ENCODE data around the gene KIAA1217. TPM values are rescaled to one million over a fixed set of nuclear protein-coding genes. Genes with fewer than 3 reads are reported as not detected.

KIAA1217 gene
- total and polyA plus RNA-seq, 5 donors = 14.6 to 43.6 (median 31.3) TPM

DNA sequence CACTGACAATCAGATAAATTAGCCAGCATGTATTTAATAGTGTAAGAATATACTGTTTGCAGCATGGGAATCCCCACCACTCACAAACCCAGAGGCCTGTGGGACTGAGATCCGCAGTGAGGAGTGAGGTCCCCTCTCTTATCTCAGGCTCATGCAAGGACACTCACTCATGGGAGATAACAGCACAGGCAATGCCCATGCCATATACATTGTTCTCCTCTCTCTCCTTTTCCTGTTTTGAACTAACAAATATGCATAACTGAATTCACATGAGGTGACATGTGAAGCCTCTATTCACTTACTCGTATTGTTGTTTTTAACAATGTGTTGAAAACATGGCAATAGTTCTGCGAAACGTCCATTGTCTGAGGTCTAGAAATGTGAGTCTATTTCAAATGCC is 284.2 kb downstream of the KIAA1217 start:
- DNase-seq (no peak), ATAC-seq (no peak)
- H3K9me3 ChIP-seq (ENCODE audit: control insufficient read depth, low read length) = no peaks in the 10 kb centered on the region
- H3K4me3 ChIP-seq (ENCODE audit: low read length) = no peak overlapping the region
- intact Hi-C loops (cut with DNase I) = no loop called here
- no peak overlapping the region for H3K27ac ChIP-seq (ENCODE audit: low read length)
- 57% methylated on average over 4 of the region's 4 CpGs for WGBS
- no peaks in the 10 kb centered on the region for H3K4me1 ChIP-seq (ENCODE audit: control insufficient read depth, insufficient read depth, low read length)
- no peaks in the 10 kb centered on the region for H3K27me3 ChIP-seq (ENCODE audit: control insufficient read depth, insufficient read depth)

DNA sequence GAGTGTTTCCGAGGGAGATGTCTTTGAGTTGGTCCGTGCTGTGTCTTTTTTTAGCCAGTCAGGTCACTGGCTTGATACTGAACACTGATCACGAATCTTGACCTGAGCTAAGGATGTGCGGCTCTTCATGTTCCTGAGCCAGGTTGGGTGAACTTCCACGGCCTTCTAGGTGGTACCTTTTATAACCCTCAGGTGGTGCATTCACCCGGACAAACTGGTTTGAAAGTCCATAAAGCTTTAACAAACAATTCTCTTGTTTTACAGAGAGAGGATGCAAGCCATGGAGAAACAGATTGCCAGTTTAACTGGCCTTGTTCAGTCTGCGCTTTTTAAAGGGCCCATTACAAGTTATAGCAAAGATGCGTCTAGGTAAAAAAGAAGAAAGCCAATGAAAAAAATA is 285.3 kb downstream of the KIAA1217 start:
- no peaks in the 10 kb centered on the region for H3K4me1 ChIP-seq (ENCODE audit: control insufficient read depth, insufficient read depth, low read length)
- no peak overlapping the region for H3K4me3 ChIP-seq (ENCODE audit: low read length)
- no peaks in the 10 kb centered on the region for H3K9me3 ChIP-seq (ENCODE audit: control insufficient read depth, low read length)
- no peak overlapping the region for H3K27ac ChIP-seq (ENCODE audit: low read length)
- WGBS = 93% methylated on average over 8 of the region's 8 CpGs
- DNase-seq (no peak), ATAC-seq (peak in 1 of 2 donors; percentile 29)
- no peaks in the 10 kb centered on the region for H3K27me3 ChIP-seq (ENCODE audit: control insufficient read depth, insufficient read depth)
- intact Hi-C loops (cut with DNase I) = no loop called here

DNA sequence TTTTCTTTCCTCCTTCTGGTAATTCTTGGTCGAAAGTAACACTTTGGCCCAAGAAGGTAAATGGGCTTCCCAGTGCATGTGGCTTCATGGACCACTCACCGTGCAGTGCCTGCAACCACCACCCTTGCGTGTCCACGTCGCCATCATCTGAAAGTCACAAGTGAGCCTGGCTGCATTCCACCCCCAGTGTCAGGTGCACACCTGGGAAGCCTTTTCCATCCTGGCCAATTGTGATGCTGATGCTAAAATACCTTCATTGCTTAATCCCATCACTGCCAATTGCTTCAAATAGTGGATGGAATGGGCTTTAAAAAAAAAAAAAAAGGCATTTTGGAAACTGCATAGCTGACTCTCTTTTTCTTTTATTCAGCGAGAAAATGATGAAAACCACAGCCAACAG is 285.8 kb downstream of the KIAA1217 start:
- no peak overlapping the region for H3K27ac ChIP-seq (ENCODE audit: low read length)
- 95% methylated on average over 6 of the region's 6 CpGs for WGBS
- H3K27me3 ChIP-seq (ENCODE audit: control insufficient read depth, insufficient read depth) = no peaks in the 10 kb centered on the region
- no peaks in the 10 kb centered on the region for H3K9me3 ChIP-seq (ENCODE audit: control insufficient read depth, low read length)
- ATAC-seq (no peak), DNase-seq (no peak)
- no peak overlapping the region for H3K4me3 ChIP-seq (ENCODE audit: low read length)
- H3K4me1 ChIP-seq (ENCODE audit: control insufficient read depth, insufficient read depth, low read length) = no peaks in the 10 kb centered on the region
- intact Hi-C loops (cut with DNase I) = no loop called here

DNA sequence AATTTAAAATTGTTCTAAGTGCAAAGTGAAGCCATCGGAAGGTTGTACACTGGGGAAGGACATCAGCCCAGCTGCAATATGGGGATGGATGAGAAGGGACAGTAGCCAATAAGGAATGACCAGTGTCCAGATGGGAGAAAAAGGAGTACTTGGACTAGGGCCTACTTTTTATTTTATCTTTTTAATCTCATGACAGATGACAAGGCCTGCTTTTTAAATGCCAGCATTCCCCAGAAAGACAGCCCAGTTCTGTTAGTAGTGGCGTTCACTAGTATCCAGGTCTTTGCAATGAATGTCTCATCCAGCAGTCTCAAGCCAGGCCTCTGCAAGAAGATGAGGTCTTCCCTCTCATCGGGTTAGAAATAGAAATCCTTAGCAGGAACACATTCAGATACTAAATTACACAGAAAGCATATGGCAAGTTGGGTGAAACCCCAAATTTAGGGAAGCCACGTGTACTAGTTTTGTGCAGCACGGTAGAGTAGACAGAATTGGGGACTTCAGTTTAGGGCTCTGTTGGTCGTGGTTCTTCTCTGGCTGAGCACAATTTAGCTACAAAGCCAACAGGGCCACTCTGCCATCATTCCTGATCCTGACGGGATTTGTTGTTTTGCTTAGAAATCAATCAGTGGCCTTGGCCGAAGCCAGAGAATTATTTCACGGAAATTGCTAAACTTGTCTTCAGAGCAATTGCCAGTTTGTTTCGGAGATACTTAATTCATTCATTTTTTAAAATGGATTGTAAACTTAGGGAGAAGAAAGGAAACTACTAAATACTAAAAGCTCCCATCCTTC is 286.9 kb downstream of the KIAA1217 start:
- H3K4me3 ChIP-seq (ENCODE audit: low read length) = no peak overlapping the region
- H3K27me3 ChIP-seq (ENCODE audit: control insufficient read depth, insufficient read depth) = no peaks in the 10 kb centered on the region
- ATAC-seq = no peak
- no peaks in the 10 kb centered on the region for H3K9me3 ChIP-seq (ENCODE audit: control insufficient read depth, low read length)
- DNase-seq = no peak
- no peak overlapping the region for H3K27ac ChIP-seq (ENCODE audit: low read length)
- no peaks in the 10 kb centered on the region for H3K4me1 ChIP-seq (ENCODE audit: control insufficient read depth, insufficient read depth, low read length)
- intact Hi-C loops (cut with DNase I) = no loop called here
- 75% methylated on average over 10 of the region's 10 CpGs for WGBS

DNA sequence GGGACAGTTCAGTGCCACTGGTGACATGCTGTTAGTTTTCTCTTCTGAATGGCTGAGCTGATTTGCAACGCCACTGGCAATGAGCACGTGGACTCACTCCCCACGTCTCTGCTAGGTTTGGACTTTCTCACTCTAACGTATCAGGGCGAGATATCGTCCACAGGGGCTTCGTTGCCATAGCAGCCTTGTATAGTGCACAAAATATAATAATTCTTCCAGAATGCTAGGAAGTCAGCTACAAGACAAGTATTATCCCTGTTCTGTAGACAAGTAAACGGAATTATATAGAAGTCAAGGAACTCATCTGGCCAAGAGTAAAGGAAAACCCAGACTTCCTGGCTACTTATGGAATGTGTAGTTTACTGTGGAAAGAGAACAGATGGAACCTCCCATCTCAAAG is 288.0 kb downstream of the KIAA1217 start:
- WGBS = 58% methylated on average over 8 of the region's 8 CpGs
- H3K9me3 ChIP-seq (ENCODE audit: control insufficient read depth, low read length) = no peaks in the 10 kb centered on the region
- no peak overlapping the region for H3K4me3 ChIP-seq (ENCODE audit: low read length)
- intact Hi-C loops (cut with DNase I) = no loop called here
- DNase-seq = no peak
- no peak for ATAC-seq
- H3K27ac ChIP-seq (ENCODE audit: low read length) = no peak overlapping the region
- no peaks in the 10 kb centered on the region for H3K27me3 ChIP-seq (ENCODE audit: control insufficient read depth, insufficient read depth)
- no peaks in the 10 kb centered on the region for H3K4me1 ChIP-seq (ENCODE audit: control insufficient read depth, insufficient read depth, low read length)

DNA sequence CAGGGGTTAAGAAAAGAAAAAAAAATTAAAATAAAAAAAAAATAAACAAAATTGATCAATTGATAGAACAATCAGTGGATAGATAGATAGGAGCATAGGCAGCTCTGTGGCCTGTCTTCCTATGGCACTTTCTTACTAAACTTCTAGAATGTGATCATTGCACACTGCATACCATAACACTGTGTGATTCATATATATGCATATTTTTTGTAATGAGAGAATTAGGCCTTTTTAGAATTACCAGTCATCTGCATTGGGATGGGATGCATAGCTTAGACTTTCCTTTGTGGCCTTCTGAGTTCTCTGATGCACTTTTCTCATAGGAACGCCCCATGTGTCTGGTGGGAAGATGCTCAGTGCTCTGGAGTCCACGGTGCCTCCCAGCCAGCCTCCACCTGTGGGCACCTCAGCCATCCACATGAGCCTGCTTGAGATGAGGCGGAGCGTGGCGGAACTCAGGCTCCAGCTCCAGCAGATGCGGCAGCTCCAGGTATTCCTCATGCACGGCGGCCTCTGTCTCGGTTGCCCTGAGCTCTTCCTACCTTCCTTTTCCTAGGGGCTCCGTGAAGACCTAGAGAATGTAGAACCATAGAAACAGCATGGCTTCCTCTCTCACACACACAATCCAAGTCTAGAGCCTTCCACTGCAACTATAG is 292.2 kb downstream of the KIAA1217 start:
- Histone ChIP-seq H3K27ac (ENCODE audit: low read length) (no peak overlapping the region), H3K9me3 (ENCODE audit: control insufficient read depth, low read length) (no peaks in the 10 kb centered on the region), H3K4me3 (ENCODE audit: low read length) (no peak overlapping the region), H3K4me1 (ENCODE audit: control insufficient read depth, insufficient read depth, low read length) (no peaks in the 10 kb centered on the region), H3K27me3 (ENCODE audit: control insufficient read depth, insufficient read depth) (no peaks in the 10 kb centered on the region)
- ATAC-seq (no peak), DNase-seq (no peak)
- WGBS = 94% methylated on average over 10 of the region's 10 CpGs
- intact Hi-C loops (cut with DNase I) = no loop called here

DNA sequence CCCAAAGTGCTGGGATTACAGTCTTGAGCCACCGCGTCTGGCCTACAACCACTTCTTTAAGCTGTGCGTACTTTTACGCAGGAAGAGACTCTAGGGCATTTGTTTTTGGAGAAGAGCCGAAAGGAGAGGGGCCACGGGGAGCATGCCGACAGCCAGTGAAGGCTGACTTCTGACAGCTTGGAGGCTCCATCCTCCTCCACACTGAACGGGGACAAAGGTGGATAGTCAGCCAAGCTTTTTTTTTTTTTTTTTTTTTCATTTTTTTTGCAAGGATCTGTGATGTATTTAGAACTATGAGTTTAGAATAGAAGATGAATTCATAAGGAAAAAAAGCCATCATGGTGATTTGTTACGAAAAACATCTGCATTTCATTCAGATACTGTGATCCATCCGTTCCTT is 293.1 kb downstream of the KIAA1217 start:
- H3K9me3 ChIP-seq (ENCODE audit: control insufficient read depth, low read length) = no peaks in the 10 kb centered on the region
- ATAC-seq (no peak), DNase-seq (no peak)
- no peaks in the 10 kb centered on the region for H3K4me1 ChIP-seq (ENCODE audit: control insufficient read depth, insufficient read depth, low read length)
- H3K27me3 ChIP-seq (ENCODE audit: control insufficient read depth, insufficient read depth) = no peaks in the 10 kb centered on the region
- intact Hi-C loops (cut with DNase I) = no loop called here
- no peak overlapping the region for H3K27ac ChIP-seq (ENCODE audit: low read length)
- H3K4me3 ChIP-seq (ENCODE audit: low read length) = no peak overlapping the region
- 87% methylated on average over 10 of the region's 10 CpGs for WGBS

DNA sequence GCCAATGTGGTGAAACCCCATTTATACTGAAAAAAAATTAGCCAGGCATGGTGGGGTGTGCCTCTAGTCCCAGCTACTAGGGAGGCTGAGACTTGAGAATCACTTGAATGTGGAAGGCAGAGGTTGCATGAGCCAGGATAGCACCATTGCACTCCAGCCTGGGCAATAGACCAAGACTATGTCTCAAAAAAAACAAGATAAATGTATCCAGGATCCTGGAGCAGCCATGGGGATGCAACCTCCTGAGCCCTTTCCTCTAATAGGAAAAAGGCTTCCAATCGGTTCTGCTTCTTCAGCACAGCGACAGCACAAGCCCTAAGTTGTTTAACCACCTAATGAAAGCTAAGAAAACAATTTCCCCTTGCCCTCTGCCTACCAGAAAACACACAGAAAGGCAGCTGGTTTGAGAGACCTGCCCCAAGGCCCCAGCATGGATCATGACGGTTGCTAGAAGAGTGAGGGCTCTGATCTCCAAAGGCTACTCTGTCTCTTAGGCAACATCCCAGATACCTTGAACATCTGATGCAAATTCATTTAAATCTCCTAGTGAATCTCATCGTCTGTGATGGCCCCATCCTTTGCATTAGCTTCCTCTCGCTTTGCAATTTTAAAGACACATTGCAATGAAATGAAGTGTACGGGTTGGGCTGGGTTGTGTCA is 294.0 kb downstream of the KIAA1217 start:
- 75% methylated on average over 6 of the region's 6 CpGs for WGBS
- ATAC-seq (no peak), DNase-seq (no peak)
- H3K27ac ChIP-seq (ENCODE audit: low read length) = no peak overlapping the region
- no peaks in the 10 kb centered on the region for H3K9me3 ChIP-seq (ENCODE audit: control insufficient read depth, low read length)
- no peaks in the 10 kb centered on the region for H3K27me3 ChIP-seq (ENCODE audit: control insufficient read depth, insufficient read depth)
- intact Hi-C loops (cut with DNase I) = no loop called here
- no peaks in the 10 kb centered on the region for H3K4me1 ChIP-seq (ENCODE audit: control insufficient read depth, insufficient read depth, low read length)
- H3K4me3 ChIP-seq (ENCODE audit: low read length) = no peak overlapping the region

DNA sequence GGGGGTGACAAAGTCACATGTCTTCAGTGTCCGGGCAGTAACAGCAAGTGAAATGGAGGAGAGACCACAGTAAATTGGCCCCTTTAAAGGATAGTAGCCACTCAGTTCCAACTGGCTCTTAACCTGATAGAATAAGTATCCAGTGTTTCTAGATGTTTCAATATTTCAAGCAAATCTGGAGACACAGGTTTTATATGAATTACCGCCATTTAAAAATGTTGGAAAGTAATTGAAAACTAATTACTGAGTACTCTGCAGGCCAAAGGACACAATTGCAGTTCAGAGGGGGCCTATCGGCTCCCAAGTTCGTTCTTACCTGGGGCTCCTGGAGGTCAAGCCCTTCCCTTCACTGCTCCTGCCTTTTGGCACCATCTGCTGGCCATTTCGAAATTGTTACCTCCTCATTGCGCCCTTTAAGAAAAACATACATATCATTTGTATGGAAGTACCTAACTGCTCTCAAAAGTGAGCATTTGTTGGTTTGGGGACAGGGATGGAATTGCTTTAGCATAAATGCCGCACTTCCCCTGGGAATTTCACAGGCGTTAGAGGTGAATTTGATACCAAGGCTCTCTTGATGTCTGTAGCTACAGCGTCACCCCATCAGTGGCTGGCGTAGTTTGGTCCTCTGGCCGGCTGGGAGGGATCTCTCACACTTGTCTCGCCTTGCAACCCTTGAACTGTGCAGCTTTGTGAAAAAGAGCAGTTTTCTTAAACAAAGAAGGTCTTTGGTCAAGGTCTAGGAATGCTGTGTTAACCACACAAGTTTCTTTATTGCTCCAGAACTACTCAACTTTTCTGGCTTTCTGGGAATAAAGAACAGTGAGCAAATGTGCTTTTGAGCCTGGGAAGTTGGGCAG is 294.8 kb downstream of the KIAA1217 start:
- Histone ChIP-seq H3K4me3 (ENCODE audit: low read length) (no peak overlapping the region), H3K27ac (ENCODE audit: low read length) (no peak overlapping the region), H3K27me3 (ENCODE audit: control insufficient read depth, insufficient read depth) (no peaks in the 10 kb centered on the region), H3K9me3 (ENCODE audit: control insufficient read depth, low read length) (no peaks in the 10 kb centered on the region), H3K4me1 (ENCODE audit: control insufficient read depth, insufficient read depth, low read length) (no peaks in the 10 kb centered on the region)
- 58% methylated on average over 12 of the region's 12 CpGs for WGBS
- intact Hi-C loops (cut with DNase I) = no loop called here
- no peak for ATAC-seq
- DNase-seq = no peak

DNA sequence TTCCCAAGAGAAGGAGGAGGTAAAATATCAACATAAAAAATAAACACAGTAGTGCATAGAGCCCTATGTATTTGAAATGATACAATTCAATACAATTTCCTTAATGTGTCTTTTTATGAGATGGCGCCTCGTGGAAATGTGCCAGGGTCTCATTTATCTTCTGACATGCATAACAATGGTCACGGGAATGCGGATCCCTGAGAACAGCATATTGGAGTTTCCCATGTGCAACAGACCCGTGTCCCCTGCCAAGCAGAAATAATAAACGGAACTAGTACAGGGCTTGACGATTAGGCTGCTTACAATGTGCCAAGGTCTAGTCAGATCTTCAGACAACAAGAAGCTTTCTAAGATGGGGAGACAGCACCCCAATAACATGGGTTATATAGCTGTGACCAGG is 296.8 kb downstream of the KIAA1217 start:
- 72% methylated on average over 7 of the region's 7 CpGs for WGBS

More for the DNA sequence above, 296.8 kb downstream of the KIAA1217 start:
- H3K4me1 ChIP-seq (ENCODE audit: control insufficient read depth, insufficient read depth, low read length) = no peaks in the 10 kb centered on the region
- no peak overlapping the region for H3K27ac ChIP-seq (ENCODE audit: low read length)
- no peaks in the 10 kb centered on the region for H3K27me3 ChIP-seq (ENCODE audit: control insufficient read depth, insufficient read depth)
- no peak overlapping the region for H3K4me3 ChIP-seq (ENCODE audit: low read length)
- ATAC-seq (peak in 1 of 2 donors; percentile 50), DNase-seq (no peak)
- H3K9me3 ChIP-seq (ENCODE audit: control insufficient read depth, low read length) = no peaks in the 10 kb centered on the region
- intact Hi-C loops (cut with DNase I) = no loop called here

Measured in right cardiac atrium (tissue), 5 donors.